AG04450 (cell line): Measurements from ENCODE around the gene BBS9. TPM values are rescaled to one million over a fixed set of nuclear protein-coding genes. Genes with fewer than 3 reads are reported as not detected.

Experiments used
- CTCF ChIA-PET: fragments of 300-600, 350-600 bp; formaldehyde crosslinking; extraction: SDS; loops from one replicate; lab custom pipeline; 2022; ENCODE audit warnings: antibody characterized with exemption, inconsistent platforms; lab: Charles Lee
- POLR2A ChIA-PET: fragments of 350-600 bp; formaldehyde crosslinking; extraction: SDS; loops from one replicate; lab custom pipeline; 2021; ENCODE audit warnings: antibody characterized with exemption, inconsistent platforms; lab: Yijun Ruan, JAX
- DNase-seq: peaks from one replicate; pipeline ENCODE4 v3.0.0-alpha.2; 2011; ENCODE audit warnings: low read depth, low spot score
- H3K27ac ChIP-seq: one replicate; pipeline ENCODE4 v1.5.1; 2012; ENCODE audit warnings: low read depth, low read length, control low read depth
- H3K27me3 ChIP-seq: one replicate; pipeline ENCODE4 v1.6.0; 2012; ENCODE audit warnings: low read length; ENCODE audit not compliant: control insufficient read depth, insufficient read depth
- H3K4me3 ChIP-seq: 2 replicates; pipeline ENCODE4 v1.5.1; 2011; ENCODE audit warnings: mild to moderate bottlenecking, low read depth, low read length, control low read depth
- H3K9me3 ChIP-seq: 2 replicates; pipeline ENCODE4 v1.5.1; 2012; ENCODE audit warnings: low read length; ENCODE audit not compliant: control insufficient read depth, insufficient read depth
- CTCF ChIP-seq: IDR thresholded peaks from 2 replicates; pipeline ENCODE4 v1.5.1; 2011; ENCODE audit warnings: low read depth, low read length, control low read depth, inconsistent platforms
- polyA plus RNA-seq: library from polyadenylated mRNA; depleted of rRNA; stranded (reverse); fragments of >200 nt; gene quantifications from 2 replicates; pipeline ENCODE4 v1.2.3, GENCODE V29; 2011

The BBS9 gene
- polyA plus RNA-seq, 1 experiment: 15.6 TPM

- CTCF ChIA-PET: interaction anchor here (1.6 kb wide), 1 partner anchor 29 kb away, joined by 4 read pairs; no protein-coding TSS in a partner anchor
- no peak for DNase-seq
- POLR2A ChIA-PET: no interaction called here
- Histone ChIP-seq H3K27ac (no peak overlapping the region), H3K27me3 (no peaks in the 10 kb centered on the region), H3K4me3 (no peak overlapping the region), H3K9me3 (no peaks in the 10 kb centered on the region)
- TF ChIP-seq CTCF: no peak
These were observed 358.8 kb downstream of the BBS9 start for GRCh38 chr7:33487998-33488682.

- ChIA-PET CTCF (no interaction called here), POLR2A (no interaction called here)
- Histone ChIP-seq H3K4me3 (no peak overlapping the region), H3K27me3 (no peaks in the 10 kb centered on the region), H3K9me3 (no peaks in the 10 kb centered on the region), H3K27ac (no peak overlapping the region)
- DNase-seq: no peak
- no peak for TF ChIP-seq CTCF
These were observed 365.1 kb downstream of the BBS9 start for GRCh38 chr7:33494474-33494873.

- Histone ChIP-seq H3K27me3 (no peaks in the 10 kb centered on the region), H3K9me3 (no peaks in the 10 kb centered on the region), H3K4me3 (no peak overlapping the region), H3K27ac (no peak overlapping the region)
- POLR2A ChIA-PET: no interaction called here
- CTCF ChIA-PET: no interaction called here
- no peak for DNase-seq
- no peak for TF ChIP-seq CTCF
These were observed 365.8 kb downstream of the BBS9 start for GRCh38 chr7:33495207-33495606.

GRCh38 chr7:33497051-33497450 is 367.7 kb downstream of the BBS9 start:
- ChIA-PET CTCF (interaction anchor here (1.2 kb wide), 1 partner anchor 436 kb away, joined by 3 read pairs; no protein-coding TSS in a partner anchor), POLR2A (no interaction called here)
- no peak overlapping the region for H3K27ac ChIP-seq
- H3K9me3 ChIP-seq: no peaks in the 10 kb centered on the region
- H3K27me3 ChIP-seq: no peaks in the 10 kb centered on the region
- H3K4me3 ChIP-seq: no peak overlapping the region
- no peak for TF ChIP-seq CTCF
- DNase-seq: no peak
